Measurements from ENCODE around the gene ERCC3.
"Not testable (repeated sequence)": the region's sequence is repeated elsewhere in the genome, so short reads cannot be mapped to it uniquely, and the experiment has no call there.

Gene ERCC3

GRCh38 chr2:127277028-127277427 lies 16.9 kb downstream of the ERCC3 start:
- DNase-seq: no peak

DNA sequence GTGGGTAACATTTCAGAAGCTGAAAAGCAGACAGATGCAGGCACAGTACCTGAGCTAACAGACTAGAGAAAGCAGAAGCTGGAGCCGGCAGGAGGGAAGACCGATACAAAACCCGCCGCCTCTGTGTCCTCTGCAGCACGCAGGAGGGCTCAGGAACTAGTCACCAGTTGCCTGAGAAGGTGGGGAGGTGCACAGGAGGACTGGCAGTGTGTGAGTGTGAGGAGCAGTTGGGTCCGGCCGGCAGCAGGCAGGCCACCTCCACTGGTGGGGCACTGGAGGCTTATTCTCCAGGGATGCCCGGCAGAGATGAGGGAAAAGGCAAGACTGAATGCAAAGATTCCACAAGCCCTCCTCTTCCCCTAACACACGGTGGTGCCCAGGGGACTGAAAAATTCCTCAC lies 18.2 kb downstream of the ERCC3 start:
- DNase-seq: no peak

- DNase-seq: no peak
Measured at GRCh38 chr2:127275356-127275755, 18.6 kb downstream of the ERCC3 start.

GRCh38 chr2:127270663-127271062 lies 23.3 kb downstream of the ERCC3 start:
- no peak for DNase-seq

GRCh38 chr2:127261804-127262406 lies 32.0 kb downstream of the ERCC3 start:
- no peak for DNase-seq

DNA sequence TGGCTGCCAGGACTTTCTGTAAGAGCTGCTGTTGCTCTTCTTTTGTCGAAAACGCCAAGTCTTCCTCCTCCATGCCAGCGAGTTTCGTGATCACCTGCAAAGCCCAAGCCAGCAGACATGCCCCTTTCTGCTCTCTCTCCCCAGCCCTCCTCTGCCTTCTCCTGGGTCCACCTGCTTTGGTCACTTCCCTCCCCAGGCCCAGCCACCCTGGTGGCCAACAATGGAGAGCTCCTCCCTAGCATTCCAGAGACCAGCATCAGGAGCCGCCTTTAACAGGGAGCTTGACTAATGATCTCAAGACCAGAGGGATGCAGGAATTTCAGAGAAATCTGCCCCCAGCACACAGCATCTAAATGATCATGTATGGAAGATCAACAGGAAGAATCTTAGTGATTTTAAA lies 34.6 kb downstream of the ERCC3 start:
- no peak for DNase-seq

- DNase-seq: no peak
Measured at GRCh38 chr2:127256866-127257265, 37.1 kb downstream of the ERCC3 start.

DNA sequence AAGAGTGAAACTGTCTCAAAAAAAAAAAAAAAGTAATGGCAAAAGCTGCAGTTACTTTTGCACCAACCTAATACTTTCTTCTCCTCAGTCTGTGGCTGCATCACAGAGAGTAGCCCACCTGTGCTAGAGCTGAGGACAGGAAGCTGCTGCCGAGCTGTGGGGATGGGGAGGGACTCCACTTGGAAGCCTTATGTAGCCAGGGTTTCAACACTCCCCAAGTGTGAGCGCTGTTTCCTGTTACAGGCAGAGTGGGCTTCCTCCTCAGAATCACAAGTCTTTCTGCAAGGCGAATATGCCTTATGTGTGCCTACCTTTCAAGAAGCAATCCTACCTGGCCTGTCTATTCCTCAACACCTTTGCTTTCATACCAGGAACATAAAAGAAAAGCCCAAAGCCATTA lies 37.6 kb downstream of the ERCC3 start:
- no peak for DNase-seq

DNA sequence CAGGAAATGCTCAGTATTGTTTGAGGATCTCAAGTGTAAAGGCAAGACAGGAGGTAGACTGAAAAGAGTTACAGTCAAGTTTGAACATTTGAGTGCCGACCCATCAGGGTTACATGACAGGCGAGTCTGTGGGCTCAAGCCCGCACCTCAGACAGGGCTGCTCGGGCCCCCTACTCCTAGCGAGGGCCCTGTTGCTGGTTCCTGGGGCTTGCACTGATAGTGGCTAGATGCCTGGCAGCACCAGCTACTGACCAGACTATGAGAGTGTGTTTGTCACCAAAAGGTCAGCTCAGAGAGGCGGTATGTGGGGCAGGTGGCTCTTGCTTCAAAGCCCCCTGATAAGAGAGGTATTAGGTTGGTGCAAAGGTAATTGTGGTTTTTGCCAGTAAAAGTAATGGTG lies 38.2 kb downstream of the ERCC3 start:
- DNase-seq: no peak

- DNase-seq: no peak
Measured at GRCh38 chr2:127255146-127255545, 38.8 kb downstream of the ERCC3 start.

- DNase-seq: no peak
Measured at GRCh38 chr2:127254386-127254981, 39.5 kb downstream of the ERCC3 start.

DNA sequence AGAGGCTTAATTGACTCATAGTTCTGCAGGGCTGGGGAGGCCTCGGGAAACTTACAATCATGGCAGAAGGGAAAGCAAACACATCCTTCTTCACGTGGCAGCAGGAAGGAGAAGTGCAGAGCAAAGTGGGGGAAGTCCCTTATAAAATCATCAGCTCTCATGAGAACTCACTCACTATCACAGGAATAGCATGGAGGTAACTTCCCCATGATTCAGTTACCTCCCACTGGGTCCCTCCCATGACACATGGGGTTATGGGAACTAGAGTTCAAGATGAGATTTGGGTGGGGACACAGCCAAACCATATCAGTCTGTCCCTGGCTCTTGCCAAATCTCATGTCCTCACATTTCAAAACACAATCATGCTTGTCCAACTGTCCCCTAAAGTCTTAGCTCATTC lies 52.8 kb downstream of the ERCC3 start:
- DNase-seq: not testable (repeated sequence)

- no peak for DNase-seq
Measured at GRCh38 chr2:127239395-127239794, 54.5 kb downstream of the ERCC3 start.

GRCh38 chr2:127237768-127238167 lies 56.2 kb downstream of the ERCC3 start:
- not testable (repeated sequence) for DNase-seq

- no peak for DNase-seq
Measured at GRCh38 chr2:127235082-127235702, 58.8 kb downstream of the ERCC3 start.

- no peak for DNase-seq
Measured at GRCh38 chr2:127233710-127234109, 60.2 kb downstream of the ERCC3 start.

- DNase-seq: no peak
Measured at GRCh38 chr2:127231130-127231865, 62.6 kb downstream of the ERCC3 start.

DNA sequence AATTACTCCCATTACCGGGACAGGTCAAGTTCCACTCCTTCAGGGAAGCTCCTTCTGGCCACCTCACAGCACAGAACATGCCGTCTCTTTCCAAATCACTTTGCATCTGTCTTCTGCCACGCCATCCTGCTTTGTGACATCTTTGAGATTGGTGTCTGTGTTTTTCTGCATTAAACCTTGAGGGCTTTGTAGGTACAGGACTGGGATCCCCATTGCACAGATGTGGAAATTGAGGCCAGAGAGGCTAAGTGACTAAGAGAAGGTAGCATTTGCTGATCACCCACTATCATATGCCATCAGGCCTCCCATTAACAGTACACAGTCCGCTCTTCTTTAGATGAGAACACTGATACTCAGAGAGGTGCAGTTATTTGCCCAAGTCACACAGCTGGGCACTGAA lies 64.4 kb downstream of the ERCC3 start:
- DNase-seq: no peak

DNA sequence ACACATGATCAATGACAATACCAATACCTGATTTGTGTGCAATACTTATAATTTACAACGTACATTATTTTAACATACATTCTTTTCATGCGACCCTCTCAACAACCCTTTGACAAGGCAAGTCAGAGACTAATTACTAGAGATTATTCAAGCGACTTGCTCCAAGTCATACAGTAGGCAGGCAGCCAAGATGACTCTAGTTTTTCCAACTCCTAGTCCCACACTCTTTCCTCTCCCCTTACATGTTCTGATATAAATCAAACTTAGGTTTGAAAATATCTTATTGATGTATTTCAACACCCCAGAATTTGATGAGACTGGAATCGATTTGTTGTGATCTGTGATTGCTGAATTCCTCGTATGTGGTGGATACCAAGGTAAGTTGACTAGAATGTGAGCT lies 65.8 kb downstream of the ERCC3 start:
- DNase-seq: no peak

- DNase-seq: not testable (repeated sequence)
Measured at GRCh38 chr2:127227264-127227660, 66.7 kb downstream of the ERCC3 start.

DNA sequence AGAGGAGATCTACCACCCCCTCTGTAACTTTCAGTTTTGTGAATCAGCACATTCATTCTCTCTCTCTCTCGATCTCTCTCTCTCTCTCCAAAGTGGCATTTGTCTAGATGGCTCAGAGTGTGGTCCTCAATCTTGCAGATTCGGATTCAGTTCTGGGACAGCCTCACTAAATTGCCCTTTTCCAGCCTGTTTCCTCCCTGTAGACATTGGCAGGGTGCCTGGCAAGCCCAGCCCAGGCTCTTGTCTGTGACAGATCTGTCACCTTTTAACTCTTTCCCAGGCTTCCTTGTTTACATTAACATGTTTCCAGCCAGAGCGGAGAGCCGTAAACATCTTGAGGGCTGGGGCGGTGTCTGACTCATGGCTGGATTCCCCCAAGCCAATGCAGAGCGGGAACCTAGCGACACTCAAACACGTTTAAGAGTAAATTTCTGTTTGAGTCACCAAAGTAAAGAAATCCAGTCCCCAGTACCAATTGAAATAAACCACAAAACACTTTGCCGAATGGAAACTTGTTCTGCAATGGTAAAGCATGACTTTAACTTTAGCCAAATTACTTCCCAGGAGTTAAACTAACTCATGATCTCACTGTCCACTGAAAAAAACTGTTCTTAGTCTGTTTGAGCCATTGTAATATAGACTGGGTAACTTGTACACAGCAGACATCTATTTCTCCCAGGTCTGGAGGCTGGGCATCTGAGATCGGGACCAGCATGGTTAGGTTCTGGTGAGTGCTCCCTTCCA lies 67.3 kb downstream of the ERCC3 start:
- DNase-seq: no peak

DNA sequence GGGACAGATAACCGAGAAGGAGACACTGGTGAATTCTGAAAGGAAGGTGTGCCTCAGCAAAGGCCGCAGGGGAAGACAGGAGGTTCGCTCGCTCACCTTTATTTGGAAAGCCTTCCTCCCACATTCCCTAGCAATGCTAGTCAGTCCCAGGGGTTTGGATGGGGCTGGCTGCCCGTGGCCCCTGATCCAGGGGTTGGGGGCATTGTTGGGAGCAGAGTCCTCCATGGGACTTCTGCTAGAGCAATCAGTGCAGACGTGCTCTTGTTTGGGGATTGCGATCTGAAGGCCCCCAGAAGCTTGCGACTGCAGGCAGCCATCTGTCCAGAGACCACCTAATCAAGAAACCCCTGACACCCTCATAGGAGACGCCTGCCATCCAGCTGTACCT lies 67.8 kb downstream of the ERCC3 start:
- no peak for DNase-seq
